MM.1S (cell line): ENCODE data around the gene C1orf21.

ENCODE experiments used
- DNase-seq: peaks from one replicate; pipeline ENCODE4 v3.0.0-alpha.2; 2015
- H2AFZ ChIP-seq: fragments of 300-600 bp; sonication (generic); 2 replicates; pipeline ENCODE4 v1.6.0; 2016; ENCODE audit warnings: antibody characterized with exemption, low read length
- H3F3A ChIP-seq: fragments of 300-600 bp; sonication (generic); 2 replicates; pipeline ENCODE4 v1.6.1; 2016; ENCODE audit warnings: mild to moderate bottlenecking, antibody characterized with exemption, low read length, moderate library complexity, mixed read lengths; ENCODE audit not compliant: insufficient read depth
- H3K27ac ChIP-seq: fragments of 300-600 bp; sonication (generic); 2 replicates; pipeline ENCODE4 v1.5.1; 2016; ENCODE audit warnings: mild to moderate bottlenecking, low read length
- H3K27me3 ChIP-seq: fragments of 300-600 bp; sonication (generic); replicated peaks from 2 replicates; pipeline ENCODE4 v1.6.0; 2016; ENCODE audit warnings: low read length; ENCODE audit not compliant: insufficient read depth
- H3K36me3 ChIP-seq: fragments of 300-600 bp; sonication (generic); replicated peaks from 2 replicates; pipeline ENCODE4 v1.6.1; 2016; ENCODE audit warnings: mild to moderate bottlenecking, low read length, mixed read lengths; ENCODE audit not compliant: insufficient read depth
- H3K4me1 ChIP-seq: fragments of 300-600 bp; sonication (generic); 2 replicates; pipeline ENCODE4 v1.6.1; 2016; ENCODE audit warnings: low read length, mixed read lengths
- H3K4me2 ChIP-seq: fragments of 300-600 bp; sonication (generic); 2 replicates; pipeline ENCODE4 v1.6.0; 2016; ENCODE audit warnings: low read depth, low read length
- H3K4me3 ChIP-seq: fragments of 300-600 bp; sonication (generic); 2 replicates; pipeline ENCODE4 v1.5.1; 2016; ENCODE audit warnings: low read length, mixed read lengths
- H3K79me2 ChIP-seq: fragments of 300-600 bp; sonication (generic); 2 replicates; pipeline ENCODE4 v1.6.1; 2016; ENCODE audit warnings: mixed run types, low read length, mixed read lengths
- H3K9ac ChIP-seq: fragments of 300-600 bp; sonication (generic); 2 replicates; pipeline ENCODE4 v1.6.1; 2016; ENCODE audit warnings: low read length, mixed read lengths
- H3K9me2 ChIP-seq: fragments of 300-600 bp; sonication (generic); replicated peaks from 2 replicates; pipeline ENCODE4 v1.6.1; 2016; ENCODE audit warnings: mild to moderate bottlenecking, low read length, mixed read lengths; ENCODE audit not compliant: insufficient read depth
- H3K9me3 ChIP-seq: fragments of 300-600 bp; sonication (generic); replicated peaks from 2 replicates; pipeline ENCODE4 v1.6.1; 2016; ENCODE audit warnings: mild to moderate bottlenecking, low read length, mixed read lengths; ENCODE audit not compliant: insufficient read depth
- H4K20me1 ChIP-seq: fragments of 300-600 bp; sonication (generic); 2 replicates; pipeline ENCODE4 v1.6.1; 2016; ENCODE audit warnings: mild to moderate bottlenecking, low read length, moderate library complexity, mixed read lengths; ENCODE audit not compliant: insufficient read depth
- EZH2 ChIP-seq: fragments of 300-600 bp; sonication (generic); optimal IDR thresholded peaks from 2 replicates; pipeline ENCODE3; 2017; ENCODE audit warnings: low read depth, mild to moderate bottlenecking, antibody characterized with exemption, low read length, mixed read lengths
- EZH2phosphoT487 ChIP-seq: fragments of 300-600 bp; sonication (generic); IDR thresholded peaks from 2 replicates; pipeline ENCODE4 v1.6.1; 2018; ENCODE audit warnings: antibody characterized with exemption, low read length
- TF ChIP-seq, protein P1 (sequence below): fragments of 300-600 bp; sonication (generic); IDR thresholded peaks from 2 replicates; pipeline ENCODE4 v1.5.1; 2016; ENCODE audit warnings: antibody characterized with exemption, low read length, mixed read lengths

Gene C1orf21

DNA sequence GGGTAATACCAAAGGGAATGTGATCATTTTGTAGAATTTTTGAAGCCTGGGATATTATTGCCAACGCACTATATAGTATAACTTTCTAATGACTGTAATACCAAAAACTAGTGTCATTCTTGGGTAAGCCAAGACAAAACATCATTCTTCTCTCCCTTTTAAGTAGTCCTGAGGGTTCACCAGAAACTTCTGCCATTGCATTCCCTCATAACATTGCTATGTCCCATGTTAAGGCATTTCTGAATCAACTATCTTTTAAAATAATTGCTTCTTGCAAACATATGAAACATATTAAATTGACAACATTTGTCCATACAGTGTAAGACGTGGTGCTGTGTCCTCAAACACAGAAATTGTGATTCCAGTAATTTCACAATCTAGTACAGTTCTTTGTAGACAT is 29.9 kb upstream of the C1orf21 start:
- Histone ChIP-seq H3F3A (peaks cover 6% of the 10 kb centered on the region; the same call in 1 of the 2 replicates), H3K9me3 (no peaks in the 10 kb centered on the region), H3K4me3 (no peak overlapping the region), H3K4me2 (no peak overlapping the region), H3K36me3 (no peaks in the 10 kb centered on the region), H3K79me2 (no peaks in the 10 kb centered on the region), H2AFZ (no peak overlapping the region), H3K27me3 (no peaks in the 10 kb centered on the region), H3K27ac (no peak overlapping the region), H3K9me2 (no peaks in the 10 kb centered on the region), H4K20me1 (no peaks in the 10 kb centered on the region), H3K4me1 (peaks cover 12% of the 10 kb centered on the region; the same call in 1 of the 2 replicates), H3K9ac (no peak overlapping the region)
- TF ChIP-seq, protein P1, sequence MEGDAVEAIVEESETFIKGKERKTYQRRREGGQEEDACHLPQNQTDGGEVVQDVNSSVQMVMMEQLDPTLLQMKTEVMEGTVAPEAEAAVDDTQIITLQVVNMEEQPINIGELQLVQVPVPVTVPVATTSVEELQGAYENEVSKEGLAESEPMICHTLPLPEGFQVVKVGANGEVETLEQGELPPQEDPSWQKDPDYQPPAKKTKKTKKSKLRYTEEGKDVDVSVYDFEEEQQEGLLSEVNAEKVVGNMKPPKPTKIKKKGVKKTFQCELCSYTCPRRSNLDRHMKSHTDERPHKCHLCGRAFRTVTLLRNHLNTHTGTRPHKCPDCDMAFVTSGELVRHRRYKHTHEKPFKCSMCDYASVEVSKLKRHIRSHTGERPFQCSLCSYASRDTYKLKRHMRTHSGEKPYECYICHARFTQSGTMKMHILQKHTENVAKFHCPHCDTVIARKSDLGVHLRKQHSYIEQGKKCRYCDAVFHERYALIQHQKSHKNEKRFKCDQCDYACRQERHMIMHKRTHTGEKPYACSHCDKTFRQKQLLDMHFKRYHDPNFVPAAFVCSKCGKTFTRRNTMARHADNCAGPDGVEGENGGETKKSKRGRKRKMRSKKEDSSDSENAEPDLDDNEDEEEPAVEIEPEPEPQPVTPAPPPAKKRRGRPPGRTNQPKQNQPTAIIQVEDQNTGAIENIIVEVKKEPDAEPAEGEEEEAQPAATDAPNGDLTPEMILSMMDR = no peak
- no peak for TF ChIP-seq EZH2
- TF ChIP-seq EZH2phosphoT487 = no peak
- DNase-seq = no peak

DNA sequence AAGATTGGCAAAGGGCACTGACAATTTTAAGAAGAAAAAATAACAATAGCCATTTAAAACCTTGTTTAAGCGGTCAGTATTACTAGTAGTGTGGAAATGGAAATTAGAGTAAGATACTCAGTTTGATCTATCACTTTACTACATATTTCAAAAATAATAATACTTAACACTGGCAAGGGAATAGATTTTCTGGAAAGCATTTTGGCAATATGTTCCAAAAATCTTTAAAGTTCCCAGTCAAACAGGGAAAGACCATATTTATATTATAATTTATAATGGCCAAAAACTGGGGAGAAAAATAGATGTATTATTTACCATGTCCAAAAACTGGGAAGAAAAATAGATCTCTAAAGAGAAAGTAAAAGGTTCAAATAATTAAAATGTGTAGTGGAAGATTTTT is 28.6 kb upstream of the C1orf21 start:
- Histone ChIP-seq H3K9me3 (no peaks in the 10 kb centered on the region), H3F3A (peaks cover 6% of the 10 kb centered on the region; the same call in 1 of the 2 replicates), H3K9ac (no peak overlapping the region), H3K9me2 (no peaks in the 10 kb centered on the region), H3K4me2 (no peak overlapping the region), H3K79me2 (no peaks in the 10 kb centered on the region), H3K36me3 (no peaks in the 10 kb centered on the region), H3K4me3 (no peak overlapping the region), H4K20me1 (no peaks in the 10 kb centered on the region), H3K4me1 (peaks cover 12% of the 10 kb centered on the region; the same call in 1 of the 2 replicates), H2AFZ (no peak overlapping the region), H3K27ac (no peak overlapping the region), H3K27me3 (no peaks in the 10 kb centered on the region)
- no peak for DNase-seq
- TF ChIP-seq EZH2phosphoT487 (no peak), EZH2 (no peak)
- TF ChIP-seq, protein P1 = no peak

DNA sequence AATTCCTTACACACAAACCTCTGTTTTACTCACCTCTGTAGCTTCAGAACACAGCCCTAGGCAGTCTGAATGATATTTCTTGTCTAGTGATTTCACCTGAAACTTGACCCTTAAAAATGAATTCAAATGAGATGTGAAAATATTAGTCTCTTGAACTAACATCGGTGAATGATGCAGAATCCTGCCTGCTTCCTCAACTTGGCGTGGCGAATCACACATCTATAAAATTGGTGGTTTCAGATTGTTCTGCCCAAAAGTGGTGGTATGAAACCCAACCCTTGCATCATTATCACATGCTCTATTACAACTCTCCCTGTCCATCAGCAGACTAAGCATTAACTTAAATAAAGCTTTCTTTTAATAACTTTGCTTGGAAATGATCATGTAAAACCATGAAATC is 26.9 kb upstream of the C1orf21 start:
- H2AFZ ChIP-seq = 0 out of 2 replicates have a peak overlapping the region, but pooled peaks have one; percentile 5
- H3K27me3 ChIP-seq = no peaks in the 10 kb centered on the region

More for the DNA sequence above, 26.9 kb upstream of the C1orf21 start:
- Histone ChIP-seq H3F3A (peaks cover 6% of the 10 kb centered on the region; the same call in 1 of the 2 replicates), H3K4me3 (peak overlapping the region; percentile 6; the same call in 1 of the 2 replicates), H3K4me1 (peaks cover 12% of the 10 kb centered on the region; the same call in 1 of the 2 replicates), H4K20me1 (no peaks in the 10 kb centered on the region), H3K4me2 (peak overlapping the region; percentile 18), H3K9ac (no peak overlapping the region), H3K79me2 (no peaks in the 10 kb centered on the region), H3K9me2 (no peaks in the 10 kb centered on the region), H3K27ac (peak overlapping the region; percentile 16; the same call in 1 of the 2 replicates), H3K36me3 (no peaks in the 10 kb centered on the region), H3K9me3 (no peaks in the 10 kb centered on the region)
- TF ChIP-seq EZH2phosphoT487 (no peak), EZH2 (no peak)
- TF ChIP-seq, protein P1 = no peak
- DNase-seq = peak; percentile 37
